OCI-LY3 (cell line): ENCODE results near the gene HPCAL1.
A peak's percentile ranks its signal among the peaks of the same experiment; 100 is the strongest.

Experiments
- H2AFZ ChIP-seq: fragments of 200-600, 300-600 bp; shearing (Covaris generic); 2 replicates; pipeline ENCODE4 v1.6.0; 2014; ENCODE audit warnings: antibody characterized with exemption, low read depth, low read length
- H3K27ac ChIP-seq: fragments of 200-600, 300-600 bp; sonication (generic); 2 replicates; pipeline ENCODE4 v1.5.1; 2014; ENCODE audit warnings: mild to moderate bottlenecking, low read length, moderate library complexity, mixed read lengths
- H3K27me3 ChIP-seq: fragments of 200-600, 300-600 bp; sonication (generic); 2 replicates; pipeline ENCODE4 v1.6.1; 2014; ENCODE audit warnings: low read depth, low read length, mixed read lengths
- H3K36me3 ChIP-seq: fragments of 200-600, 300-600 bp; sonication (generic); replicated peaks from 2 replicates; pipeline ENCODE3; 2014; ENCODE audit warnings: low read depth, low read length, mixed read lengths
- H3K4me1 ChIP-seq: fragments of 300-600, 200-600 bp; sonication (generic); 2 replicates; pipeline ENCODE4 v1.6.1; 2014; ENCODE audit warnings: low read length, mixed read lengths
- H3K4me2 ChIP-seq: fragments of 200-600, 300-600 bp; sonication (generic); 2 replicates; pipeline ENCODE4 v1.6.1; 2014; ENCODE audit warnings: low read length, mixed read lengths
- H3K4me3 ChIP-seq: fragments of 300-600, 200-600 bp; sonication (generic); 2 replicates; pipeline ENCODE4 v1.5.1; 2014; ENCODE audit warnings: antibody characterized with exemption, mild to moderate bottlenecking, low read length, moderate library complexity
- H3K79me2 ChIP-seq: fragments of 300-600, 200-600 bp; shearing (Covaris generic); 2 replicates; pipeline ENCODE4 v1.6.1; 2014; ENCODE audit warnings: mild to moderate bottlenecking, low read length, mixed read lengths
- H3K9ac ChIP-seq: fragments of 300-600, 200-600 bp; shearing (Covaris generic); 2 replicates; pipeline ENCODE4 v1.6.0; 2014; ENCODE audit warnings: mild to moderate bottlenecking, low read length, moderate library complexity
- H3K9me3 ChIP-seq: fragments of 200-600, 300-600 bp; shearing (Covaris generic); 2 replicates; pipeline ENCODE4 v1.6.1; 2014; ENCODE audit warnings: low read length, mixed read lengths; ENCODE audit not compliant: insufficient read depth
- H4K20me1 ChIP-seq: fragments of 200-600, 300-600 bp; sonication (generic); 2 replicates; pipeline ENCODE4 v1.6.1; 2016; ENCODE audit warnings: low read length, mixed read lengths; ENCODE audit not compliant: insufficient read depth
- CTCF ChIP-seq: fragments of 200-600, 300-600 bp; sonication (generic); IDR thresholded peaks from 2 replicates; pipeline ENCODE4 v1.5.1; 2014; ENCODE audit warnings: antibody characterized with exemption, low read length, low read depth
- EZH2phosphoT487 ChIP-seq: fragments of 200-600 bp; shearing (Covaris generic); IDR thresholded peaks from 2 replicates; pipeline ENCODE4 v1.6.1; 2018; ENCODE audit warnings: antibody characterized with exemption, mixed run types, low read depth

The HPCAL1 gene

GRCh38 chr2:10305254-10305635 is 2.5 kb downstream of the HPCAL1 start:
- Histone ChIP-seq H4K20me1 (peaks cover 52% of the 10 kb centered on the region), H2AFZ (no peak overlapping the region), H3K27me3 (peaks cover 33% of the 10 kb centered on the region), H3K4me3 (no peak overlapping the region), H3K36me3 (no peaks in the 10 kb centered on the region), H3K4me1 (peaks cover 12% of the 10 kb centered on the region), H3K79me2 (no peaks in the 10 kb centered on the region), H3K27ac (no peak overlapping the region), H3K9ac (no peak overlapping the region), H3K4me2 (no peak overlapping the region), H3K9me3 (no peaks in the 10 kb centered on the region)
- TF ChIP-seq EZH2phosphoT487 (no peak), CTCF (no peak)

GRCh38 chr2:10305715-10306114 is 3.0 kb downstream of the HPCAL1 start:
- Histone ChIP-seq H3K27me3 (peaks cover 33% of the 10 kb centered on the region), H3K36me3 (no peaks in the 10 kb centered on the region), H3K4me2 (no peak overlapping the region), H3K79me2 (no peaks in the 10 kb centered on the region), H3K9ac (no peak overlapping the region), H3K27ac (no peak overlapping the region), H3K4me1 (peaks cover 12% of the 10 kb centered on the region), H3K9me3 (no peaks in the 10 kb centered on the region), H4K20me1 (peaks cover 53% of the 10 kb centered on the region), H3K4me3 (no peak overlapping the region), H2AFZ (no peak overlapping the region)
- TF ChIP-seq CTCF (peak; percentile 31), EZH2phosphoT487 (no peak)

- peaks cover 6% of the 10 kb centered on the region; the same call in 1 of the 2 replicates for H3K4me1 ChIP-seq
- no peak overlapping the region for H3K27ac ChIP-seq
- no peak overlapping the region for H3K4me2 ChIP-seq
- no peak overlapping the region for H3K9ac ChIP-seq
- H3K27me3 ChIP-seq, result peaks cover 33% of the 10 kb centered on the region
- no peak overlapping the region for H3K4me3 ChIP-seq
- H4K20me1 ChIP-seq, result peaks cover 53% of the 10 kb centered on the region
- TF ChIP-seq CTCF (no peak), EZH2phosphoT487 (no peak)
- H3K9me3 ChIP-seq, result no peaks in the 10 kb centered on the region
- no peaks in the 10 kb centered on the region for H3K36me3 ChIP-seq
- no peak overlapping the region for H2AFZ ChIP-seq
- H3K79me2 ChIP-seq, result no peaks in the 10 kb centered on the region
These were observed 4.3 kb downstream of the HPCAL1 start for GRCh38 chr2:10306901-10307463.

GRCh38 chr2:10307561-10308156 is 5.0 kb downstream of the HPCAL1 start:
- TF ChIP-seq EZH2phosphoT487 (no peak), CTCF (no peak)
- Histone ChIP-seq H2AFZ (no peak overlapping the region), H3K9ac (no peak overlapping the region), H3K4me2 (no peak overlapping the region), H3K27ac (no peak overlapping the region), H3K4me1 (peaks cover 5% of the 10 kb centered on the region; the same call in 1 of the 2 replicates), H4K20me1 (peaks cover 53% of the 10 kb centered on the region), H3K27me3 (peaks cover 33% of the 10 kb centered on the region), H3K79me2 (no peaks in the 10 kb centered on the region), H3K4me3 (no peak overlapping the region), H3K9me3 (no peaks in the 10 kb centered on the region), H3K36me3 (no peaks in the 10 kb centered on the region)
